HCT116 (cell line): Measurements from ENCODE around the gene ABR. TPM values are rescaled to one million over a fixed set of nuclear protein-coding genes. Genes with fewer than 3 reads are reported as not detected.
A peak's percentile ranks its signal among the peaks of the same experiment; 100 is the strongest.
"Not testable (repeated sequence)": the region's sequence is repeated elsewhere in the genome, so short reads cannot be mapped to it uniquely, and the experiment has no call there.

Experiments
- ATAC-seq: fragments of 200-7000 bp; cut with Tn5 transposase; 2 replicates; pipeline ENCODE4 v1.9.1; 2020; ENCODE audit warnings: mild to moderate bottlenecking, moderate library complexity
- BruUV-seq: library from RNA; stranded (reverse); fragments of 400-500 nt; replicated peaks from 2 replicates; lab custom pipeline; 2021; lab: Mats Ljungman, UMichigan
- CTCF ChIA-PET: fragments of 300-600 bp; sonication (Branson Sonifier 250); formaldehyde crosslinking; loops from one replicate; lab custom pipeline; 2021; ENCODE audit warnings: antibody characterized with exemption; lab: Charles Lee
- POLR2A ChIA-PET: fragments of 300-600, 350-600 bp; sonication (Branson Sonifier 250); formaldehyde crosslinking; loops from one replicate; lab custom pipeline; 2021; ENCODE audit warnings: antibody characterized with exemption; lab: Charles Lee
- RAD21 ChIA-PET, 2 experiments: fragments of 300-600 bp; sonication (Branson Sonifier 250); formaldehyde crosslinking; loops; one replicate each; lab custom pipeline; 2023; ENCODE audit warnings: low total read pairs in 2 of 2; ENCODE audit not compliant: uncharacterized antibody in 2 of 2, unreplicated experiment in 2 of 2, low non-redundant PET in 1 of 2; lab: Charles Lee
- DNase-seq: peaks from one replicate; pipeline ENCODE4 v3.0.0-alpha.2; 2010; ENCODE audit warnings: low read depth, low spot score
- H2AFZ ChIP-seq: fragments of 200-600 bp; shearing (Covaris generic), sonication (generic); 2 replicates; pipeline ENCODE4 v1.6.1; 2017; ENCODE audit warnings: low read depth, mixed run types, mixed read lengths, antibody characterized with exemption, low read length; ENCODE audit not compliant: poor library complexity, severe bottlenecking
- H3K27ac ChIP-seq: 2 replicates; pipeline ENCODE4 v1.5.1; 2012; ENCODE audit warnings: low read depth, low read length
- H3K27me3 ChIP-seq: fragments of 200-600 bp; sonication (generic); 2 replicates; pipeline ENCODE4 v1.6.1; 2016; ENCODE audit warnings: mixed run types, low read length, mixed read lengths; ENCODE audit not compliant: insufficient read depth
- H3K36me3 ChIP-seq, 2 experiments: fragments of 200-500 bp in 1 of 2; fragments of 200-600 bp in 1 of 2; sonication (Bioruptor generic) in 1 of 2; sonication (generic) in 1 of 2; 2 replicates each; pipeline versions ENCODE4 v1.5.1 to v1.6.1; 2014 to 2016; ENCODE audit warnings: low read length in 2 of 2, inconsistent platforms in 1 of 2, mixed read lengths in 1 of 2, mixed run types in 1 of 2; ENCODE audit not compliant: insufficient read depth in 2 of 2, control insufficient read depth in 1 of 2
- H3K4me1 ChIP-seq, 2 experiments: fragments of 200-600 bp in 1 of 2; sonication (generic) in 1 of 2; 2 replicates each; pipeline versions ENCODE4 v1.5.1 to v1.6.1; 2012 to 2017; ENCODE audit warnings: low read length in 2 of 2, inconsistent platforms in 1 of 2, mild to moderate bottlenecking in 1 of 2, mixed read lengths in 1 of 2, mixed run types in 1 of 2, moderate library complexity in 1 of 2; ENCODE audit not compliant: insufficient read depth in 2 of 2, control insufficient read depth in 1 of 2
- H3K4me2 ChIP-seq: fragments of 200-600 bp; sonication (generic); 2 replicates; pipeline ENCODE4 v1.6.1; 2017; ENCODE audit warnings: mixed run types, low read length, mixed read lengths
- H3K4me3 ChIP-seq, 2 experiments: fragments of 200-600 bp in 1 of 2; sonication (generic) in 1 of 2; replicated peaks in 1 of 2; 2 replicates each; pipeline ENCODE4 v1.5.1; 2011 to 2016; ENCODE audit warnings: low read length in 2 of 2, control low read depth in 1 of 2, low read depth in 1 of 2, mild to moderate bottlenecking in 1 of 2, mixed read lengths in 1 of 2, mixed run types in 1 of 2
- H3K79me2 ChIP-seq: fragments of 200-600 bp; sonication (generic); 2 replicates; pipeline ENCODE4 v1.6.1; 2017; ENCODE audit warnings: mild to moderate bottlenecking, mixed run types, low read length, moderate library complexity, mixed read lengths; ENCODE audit not compliant: insufficient read depth
- H3K9ac ChIP-seq: fragments of 200-600 bp; sonication (generic); 2 replicates; pipeline ENCODE4 v1.6.1; 2016; ENCODE audit warnings: low read length, mixed read lengths
- H3K9me2 ChIP-seq: fragments of 200-600 bp; sonication (generic), shearing (Covaris generic); 2 replicates; pipeline ENCODE4 v1.6.1; 2017; ENCODE audit warnings: mixed run types, mild to moderate bottlenecking, moderate library complexity; ENCODE audit not compliant: insufficient read depth
- H3K9me3 ChIP-seq, 2 experiments: fragments of 200-500 bp in 1 of 2; fragments of 200-600 bp in 1 of 2; sonication (Bioruptor generic) in 1 of 2; sonication (generic) in 1 of 2; 2 replicates each; pipeline ENCODE4 v1.6.1; 2014 to 2017; ENCODE audit warnings: low read length in 2 of 2, mixed read lengths in 2 of 2, inconsistent platforms in 1 of 2, low read depth in 1 of 2, mild to moderate bottlenecking in 1 of 2, mixed run types in 1 of 2, moderate library complexity in 1 of 2; ENCODE audit not compliant: control insufficient read depth in 1 of 2, insufficient read depth in 1 of 2
- H4K20me1 ChIP-seq: fragments of 200-600 bp; sonication (generic), shearing (Covaris generic); 2 replicates; pipeline ENCODE4 v1.6.1; 2017; ENCODE audit warnings: mixed run types, mild to moderate bottlenecking, moderate library complexity; ENCODE audit not compliant: insufficient read depth
- CTCF ChIP-seq, 3 experiments: fragments of 200-600 bp in 1 of 3; sonication (generic) in 1 of 3; IDR thresholded peaks in 2 of 3; conservative IDR thresholded peaks in 1 of 3; 2 replicates each; pipeline ENCODE4 v1.5.1; 2012 to 2017; ENCODE audit warnings: low read depth in 2 of 3, low read length in 2 of 3, antibody characterized with exemption in 1 of 3, borderline replicate concordance in 1 of 3, control low read depth in 1 of 3, mild to moderate bottlenecking in 1 of 3, mixed read lengths in 1 of 3, mixed run types in 1 of 3, moderate library complexity in 1 of 3; ENCODE audit not compliant: insufficient read depth in 1 of 3
- EZH2 ChIP-seq: fragments of 200-600 bp; sonication (generic); IDR thresholded peaks from 2 replicates; pipeline ENCODE4 v1.6.1; 2017; ENCODE audit warnings: antibody characterized with exemption, mixed run types
- POLR2AphosphoS5 ChIP-seq: IDR thresholded peaks from 2 replicates; pipeline ENCODE4 v1.6.1; 2011; ENCODE audit warnings: mild to moderate bottlenecking, low read depth, low read length, moderate library complexity
- ZFX ChIP-seq: fragments of 450-650 bp; IDR thresholded peaks from 2 replicates; pipeline ENCODE4 v1.6.1; 2017
- intact Hi-C: fragments of 100-400 bp; cut with micrococcal nuclease; formaldehyde crosslinking; loops from 2 replicates; pipeline ENCODE4 v1.10.0; 2022
- total RNA-seq: library from RNA; stranded (reverse); gene quantifications from one replicate; pipeline ENCODE4 v1.2.1, GENCODE V29; 2021; ENCODE audit not compliant: unreplicated experiment

ABR gene
- total RNA-seq, 1 experiment from 2014 or later = 58.5 TPM

DNA sequence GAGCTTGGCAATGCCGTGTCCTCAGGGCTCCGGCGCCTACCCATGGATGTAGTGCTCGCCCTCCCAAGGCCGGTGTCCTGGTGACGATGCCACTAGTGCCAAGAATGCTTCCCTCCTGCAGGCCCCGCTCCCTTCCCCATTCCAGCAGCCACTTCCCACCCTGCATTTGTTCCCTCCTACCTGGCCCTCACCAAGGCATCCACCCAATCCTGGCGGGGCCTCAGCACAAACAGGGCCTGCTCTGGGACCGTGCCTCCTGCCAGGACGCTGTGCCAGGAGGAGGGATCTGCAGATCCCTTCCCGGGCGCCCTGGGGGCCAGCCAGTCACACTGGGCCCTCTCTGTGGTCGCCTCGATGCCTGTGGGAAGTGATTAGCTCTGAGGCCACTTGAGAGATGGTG is 25.1 kb downstream of the ABR start (continued):
- TF ChIP-seq CTCF (IDR thresholded peaks at IDR 0.05 in 2 of 3, conservative IDR thresholded peaks at IDR 0.05 in 1 of 3; ENCODE audit: borderline replicate concordance in 1 of 3, insufficient read depth in 1 of 3, low read depth in 2 of 3, low read length in 2 of 3) = no peak
- TF ChIP-seq EZH2 = no peak
- TF ChIP-seq, all 23 proteins: peak for 0

- Histone ChIP-seq H3K4me1 (peaks cover 0 to 5% of the 10 kb centered on the region in 2 experiments; a peak in 1 of 4 replicates), H3K9me3 (no peaks in the 10 kb centered on the region), H3K4me3 (no peak overlapping the region), H3K9me2 (no peaks in the 10 kb centered on the region), H3K4me2 (no peak overlapping the region), H2AFZ (no peak overlapping the region), H3K36me3 (no peaks in the 10 kb centered on the region), H3K9ac (no peak overlapping the region), H3K27ac (no peak overlapping the region), H4K20me1 (no peaks in the 10 kb centered on the region), H3K27me3 (no peaks in the 10 kb centered on the region), H3K79me2 (no peaks in the 10 kb centered on the region)
- peak; percentile 32; the same call in 1 of the 2 replicates for ATAC-seq
- no peak for TF ChIP-seq CTCF (IDR thresholded peaks at IDR 0.05 in 2 of 3, conservative IDR thresholded peaks at IDR 0.05 in 1 of 3; ENCODE audit: borderline replicate concordance in 1 of 3, insufficient read depth in 1 of 3, low read depth in 2 of 3, low read length in 2 of 3)
- no peak for TF ChIP-seq POLR2AphosphoS5
- no peak for TF ChIP-seq ZFX
- intact Hi-C loops = no loop called here
- ChIA-PET CTCF (no interaction called here), RAD21 (no interaction called here), POLR2A (no interaction called here)
- BruUV-seq = no TSS peak
- DNase-seq = no peak
Measured at GRCh38 chr17:1153795-1154546, 25.8 kb downstream of the ABR start.

- H3K4me1 ChIP-seq = peaks cover 5 to 12% of the 10 kb centered on the region in 2 experiments
- H4K20me1 ChIP-seq = not testable (repeated sequence)
Measured at GRCh38 chr17:1152582-1152981, 27.2 kb downstream of the ABR start.

More at GRCh38 chr17:1152582-1152981, 27.2 kb downstream of the ABR start:
- ATAC-seq, H3K36me3 ChIP-seq, H3K27ac ChIP-seq, H2AFZ ChIP-seq, CTCF ChIA-PET, H3K9ac ChIP-seq, DNase-seq, intact Hi-C loops, H3K27me3 ChIP-seq, RAD21 ChIA-PET, H3K79me2 ChIP-seq, H3K4me3 ChIP-seq, POLR2A ChIA-PET, BruUV-seq, H3K4me2 ChIP-seq, H3K9me3 ChIP-seq, H3K9me2 ChIP-seq: not testable (repeated sequence)
